Measurements from ENCODE around the gene TBL1X.

The TBL1X gene

DNA sequence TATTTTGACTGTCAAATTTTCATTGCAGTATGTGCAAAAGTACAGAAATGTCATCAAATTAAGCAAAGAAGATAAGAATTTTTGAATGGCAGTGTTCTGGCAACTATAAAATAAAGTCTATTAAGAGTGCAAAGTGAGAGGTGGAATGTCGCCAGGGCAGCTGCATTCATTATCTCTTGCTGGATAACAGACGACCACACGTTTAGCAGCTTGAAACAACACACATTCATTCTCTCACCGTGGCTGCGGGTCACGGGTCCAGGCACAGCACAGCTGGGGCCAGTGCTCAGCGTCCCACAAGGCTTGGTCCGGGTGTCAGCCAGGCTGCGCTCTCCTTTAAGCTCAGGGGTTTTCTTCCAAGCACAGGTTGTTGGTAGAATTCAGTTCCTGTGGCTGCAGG lies 186.9 kb downstream of the TBL1X start:
- no peak for DNase-seq (ENCODE audit: low read depth)
- TF ChIP-seq, protein P1, sequence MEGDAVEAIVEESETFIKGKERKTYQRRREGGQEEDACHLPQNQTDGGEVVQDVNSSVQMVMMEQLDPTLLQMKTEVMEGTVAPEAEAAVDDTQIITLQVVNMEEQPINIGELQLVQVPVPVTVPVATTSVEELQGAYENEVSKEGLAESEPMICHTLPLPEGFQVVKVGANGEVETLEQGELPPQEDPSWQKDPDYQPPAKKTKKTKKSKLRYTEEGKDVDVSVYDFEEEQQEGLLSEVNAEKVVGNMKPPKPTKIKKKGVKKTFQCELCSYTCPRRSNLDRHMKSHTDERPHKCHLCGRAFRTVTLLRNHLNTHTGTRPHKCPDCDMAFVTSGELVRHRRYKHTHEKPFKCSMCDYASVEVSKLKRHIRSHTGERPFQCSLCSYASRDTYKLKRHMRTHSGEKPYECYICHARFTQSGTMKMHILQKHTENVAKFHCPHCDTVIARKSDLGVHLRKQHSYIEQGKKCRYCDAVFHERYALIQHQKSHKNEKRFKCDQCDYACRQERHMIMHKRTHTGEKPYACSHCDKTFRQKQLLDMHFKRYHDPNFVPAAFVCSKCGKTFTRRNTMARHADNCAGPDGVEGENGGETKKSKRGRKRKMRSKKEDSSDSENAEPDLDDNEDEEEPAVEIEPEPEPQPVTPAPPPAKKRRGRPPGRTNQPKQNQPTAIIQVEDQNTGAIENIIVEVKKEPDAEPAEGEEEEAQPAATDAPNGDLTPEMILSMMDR (IDR thresholded peaks at IDR 0.05; ENCODE audit: low read depth, low read length, missing control alignments): no peak
- H3K4me3 ChIP-seq (ENCODE audit: low read depth, low read length): no peak overlapping the region

DNA sequence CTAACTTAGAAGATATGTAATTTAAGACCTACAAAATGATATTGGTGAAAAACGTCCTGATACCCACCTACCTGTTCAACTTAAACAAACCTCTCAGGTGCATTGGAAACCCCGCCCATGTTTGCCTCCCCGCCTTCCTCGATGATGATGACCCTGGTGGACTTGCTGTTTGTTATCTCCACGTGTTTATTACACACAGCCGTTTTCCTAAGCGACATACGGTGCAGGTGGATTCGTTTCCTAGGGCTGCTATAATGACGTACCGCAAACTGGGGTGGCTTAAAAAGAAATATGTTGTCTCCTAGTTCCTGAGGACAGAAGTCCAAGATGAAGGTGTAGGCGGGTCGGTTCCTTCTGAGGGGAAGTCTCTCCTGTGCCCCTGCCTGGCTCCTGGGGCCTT lies 190.1 kb downstream of the TBL1X start:
- DNase-seq (ENCODE audit: low read depth): no peak
- TF ChIP-seq, protein P1 (IDR thresholded peaks at IDR 0.05; ENCODE audit: low read depth, low read length, missing control alignments): no peak
- no peak overlapping the region for H3K4me3 ChIP-seq (ENCODE audit: low read depth, low read length)

DNA sequence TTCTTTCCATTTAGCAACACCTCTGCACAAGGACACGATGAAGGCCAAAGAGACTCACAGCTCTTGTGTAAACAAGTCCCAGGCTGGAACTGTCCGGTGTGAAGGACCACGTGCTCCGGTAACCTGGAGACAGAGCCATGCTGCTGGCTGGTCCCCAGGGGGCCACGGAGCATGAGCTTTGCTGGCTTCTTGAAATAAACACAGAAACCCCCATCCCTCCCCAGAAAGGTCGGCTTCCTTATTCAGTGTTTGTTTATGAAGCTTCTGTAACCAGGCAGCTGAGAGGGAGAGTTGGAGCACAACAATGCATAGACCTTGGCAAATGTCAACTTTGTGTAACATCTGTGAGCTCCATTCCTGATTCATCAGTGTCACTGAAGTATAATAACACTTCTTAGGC lies 191.4 kb downstream of the TBL1X start:
- H3K4me3 ChIP-seq (ENCODE audit: low read depth, low read length): no peak overlapping the region
- no peak for DNase-seq (ENCODE audit: low read depth)
- TF ChIP-seq, protein P1 (IDR thresholded peaks at IDR 0.05; ENCODE audit: low read depth, low read length, missing control alignments): no peak

DNA sequence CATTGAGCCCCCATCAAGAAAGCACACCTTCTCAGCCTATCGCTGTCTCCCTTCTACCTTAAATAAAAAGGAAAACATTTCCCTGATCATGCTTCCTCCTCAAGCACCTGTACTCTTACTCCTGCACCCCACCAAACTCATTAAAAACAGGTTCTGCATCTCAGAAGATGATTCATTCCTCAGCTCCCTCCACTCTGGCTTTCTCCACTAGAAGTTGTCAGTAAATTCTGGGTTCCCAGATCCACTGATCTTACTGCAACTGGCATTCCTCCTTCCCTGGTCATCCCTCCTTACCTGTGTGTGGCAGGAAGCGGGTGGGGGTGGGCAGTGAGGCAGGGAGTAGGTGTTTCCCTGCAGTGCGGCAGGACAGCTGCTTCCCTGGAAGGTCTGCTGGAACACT lies 192.0 kb downstream of the TBL1X start:
- DNase-seq (ENCODE audit: low read depth): no peak
- TF ChIP-seq, protein P1 (IDR thresholded peaks at IDR 0.05; ENCODE audit: low read depth, low read length, missing control alignments): no peak

DNA sequence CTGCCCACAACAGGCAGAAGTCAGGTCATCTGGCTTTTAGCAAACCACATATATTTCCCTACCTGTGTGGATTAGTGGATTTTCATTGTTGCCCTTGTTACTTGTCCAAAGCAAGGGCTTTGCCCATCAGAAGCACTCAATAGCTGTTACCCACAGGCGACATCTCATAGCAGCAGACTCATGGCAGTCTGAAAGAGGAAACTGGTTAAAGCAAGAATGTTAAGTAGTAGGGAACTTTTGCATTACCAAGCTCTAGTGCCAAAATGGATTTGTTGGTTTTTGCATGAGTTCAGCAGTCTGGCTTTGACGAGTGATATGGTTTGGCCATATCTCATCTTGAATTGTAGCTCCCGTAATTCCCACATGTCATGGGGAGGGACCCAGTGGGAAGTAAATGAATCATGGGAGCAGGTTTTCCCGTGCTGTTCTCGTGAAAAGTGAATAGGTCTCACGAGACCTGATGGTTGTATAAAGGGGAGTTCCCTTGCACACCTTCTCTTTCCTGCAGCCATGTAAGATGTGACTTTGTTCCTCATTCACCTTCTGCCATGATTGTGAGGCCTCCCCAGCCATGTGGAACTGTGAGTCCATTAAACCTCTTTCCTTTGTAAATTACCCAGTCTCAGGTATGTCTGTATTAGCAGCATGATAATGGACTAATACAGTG lies 192.9 kb downstream of the TBL1X start:
- TF ChIP-seq, protein P1 (IDR thresholded peaks at IDR 0.05; ENCODE audit: low read depth, low read length, missing control alignments): no peak
- no peak for DNase-seq (ENCODE audit: low read depth)
- H3K4me3 ChIP-seq (ENCODE audit: low read depth, low read length): no peak overlapping the region

More for the DNA sequence above, 192.0 kb downstream of the TBL1X start:
- no peak overlapping the region for H3K4me3 ChIP-seq (ENCODE audit: low read depth, low read length)

DNA sequence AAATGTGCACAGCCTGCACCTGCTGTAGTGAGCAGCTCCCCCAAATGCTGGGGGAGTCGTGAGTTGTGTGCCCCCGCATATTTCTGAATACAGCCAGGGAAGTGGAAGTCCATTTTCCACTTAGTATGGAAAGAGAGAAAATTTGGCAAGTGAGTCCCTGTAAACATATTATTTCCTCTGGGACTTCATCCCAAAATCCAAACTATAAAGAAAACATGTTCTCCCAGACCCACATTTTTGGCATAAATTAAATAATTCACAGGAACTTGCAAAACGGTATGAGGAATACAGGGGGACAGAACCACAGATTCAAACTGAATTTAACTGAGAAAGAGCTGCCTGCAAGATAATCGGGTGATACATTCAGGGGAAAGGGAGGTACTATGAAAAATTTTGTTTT lies 193.6 kb downstream of the TBL1X start:
- DNase-seq (ENCODE audit: low read depth): no peak
- no peak overlapping the region for H3K4me3 ChIP-seq (ENCODE audit: low read depth, low read length)
- TF ChIP-seq, protein P1 (IDR thresholded peaks at IDR 0.05; ENCODE audit: low read depth, low read length, missing control alignments): no peak

DNA sequence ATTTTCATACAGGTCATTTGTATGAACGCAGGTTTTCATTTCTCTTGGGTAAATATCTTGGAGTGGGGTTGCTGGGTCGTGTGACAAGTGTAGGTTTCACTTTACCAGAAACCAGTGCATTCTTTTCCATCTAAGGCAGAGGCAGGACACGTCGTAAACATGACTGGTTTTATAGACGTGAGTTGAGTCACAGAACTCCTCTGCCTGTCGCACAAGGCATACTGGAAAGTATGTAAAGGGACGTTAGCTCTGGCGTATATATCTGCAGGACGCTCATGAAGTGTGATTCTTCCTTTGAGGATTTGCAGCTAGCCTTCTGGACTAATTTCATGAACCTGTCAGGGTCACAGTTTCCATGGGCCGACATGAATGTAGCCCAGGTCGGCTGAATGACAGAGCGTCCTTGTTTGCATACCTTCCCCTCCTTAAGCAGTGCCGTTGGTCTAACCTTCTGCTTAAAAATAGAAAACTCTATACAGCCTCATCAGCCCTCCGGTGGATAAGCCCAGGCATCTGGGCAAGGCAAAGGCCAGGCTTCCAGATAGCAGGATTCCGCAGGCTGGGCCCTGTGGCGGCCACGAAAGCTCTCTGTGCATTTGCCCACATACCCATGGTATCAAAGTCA lies 194.8 kb downstream of the TBL1X start:
- TF ChIP-seq, protein P1 (IDR thresholded peaks at IDR 0.05; ENCODE audit: low read depth, low read length, missing control alignments): no peak
- H3K4me3 ChIP-seq (ENCODE audit: low read depth, low read length): no peak overlapping the region
- DNase-seq (ENCODE audit: low read depth): no peak

Data from GM12864 (cell line).